HG02610 (cell line): Measurements from ENCODE around the gene MT1H.
A peak's percentile ranks its signal among the peaks of the same experiment; 100 is the strongest.
"Not testable (repeated sequence)": the region's sequence is repeated elsewhere in the genome, so short reads cannot be mapped to it uniquely, and the experiment has no call there.

Experiments
- ATAC-seq: cut with Tn5 transposase; IDR thresholded peaks from one replicate; pipeline ENCODE4 v1.9.1; 2021; ENCODE audit warnings: mild to moderate bottlenecking, moderate library complexity; ENCODE audit not compliant: unreplicated experiment

MT1H gene

GRCh38 chr16:56662357-56663354, 7.0 kb upstream of the MT1H start:
- no peak for ATAC-seq

- no peak for ATAC-seq
Observed at GRCh38 chr16:56664506-56664905, 5.1 kb upstream of the MT1H start.

GRCh38 chr16:56665286-56666261, 4.0 kb upstream of the MT1H start:
- ATAC-seq, result not testable (repeated sequence)

GRCh38 chr16:56667581-56668571, 1.7 kb upstream of the MT1H start, which contains the start of gene MT1G:
Gene MT1G, minus strand, starts transcription at chr16:56668065. Its CDS starts 72 bp downstream, at chr16:56667993.
- ATAC-seq, result no peak

- no peak for ATAC-seq
Observed at GRCh38 chr16:56669840-56670619, 416 bp downstream of the MT1H start.

- ATAC-seq, result no peak
Observed at GRCh38 chr16:56670620-56670934, 963 bp downstream of the MT1H start.

- ATAC-seq, result not testable (repeated sequence)
Observed at GRCh38 chr16:56671691-56672090, 2.1 kb downstream of the MT1H start.

- not testable (repeated sequence) for ATAC-seq
Observed at GRCh38 chr16:56672171-56672570, 2.6 kb downstream of the MT1H start.

GRCh38 chr16:56672761-56673536, 3.3 kb downstream of the MT1H start:
- no peak for ATAC-seq

GRCh38 chr16:56673921-56674320, 4.3 kb downstream of the MT1H start:
- ATAC-seq, result no peak

GRCh38 chr16:56674570-56674969, 5.0 kb downstream of the MT1H start:
- not testable (repeated sequence) for ATAC-seq

GRCh38 chr16:56675685-56676210, 6.1 kb downstream of the MT1H start:
- ATAC-seq, result no peak

GRCh38 chr16:56677474-56677873, 7.9 kb downstream of the MT1H start:
- no peak for ATAC-seq

- ATAC-seq, result no peak
Observed at GRCh38 chr16:56679078-56679730, 9.6 kb downstream of the MT1H start.

- ATAC-seq, result no peak
Observed at GRCh38 chr16:56679818-56680217, 10.2 kb downstream of the MT1H start.

GRCh38 chr16:56681939-56682702, 12.5 kb downstream of the MT1H start, which contains the start of gene MT1X:
Gene MT1X, plus strand, starts transcription at chr16:56682470. Its CDS starts 71 bp downstream, at chr16:56682541.
- ATAC-seq, result peak; percentile 96
